Muscle of back (tissue), 11 donors: ENCODE measurements around the gene DNAJC11. TPM values are rescaled to one million over a fixed set of nuclear protein-coding genes. Genes with fewer than 3 reads are reported as not detected.

Experiments
- DNase-seq, 3 donors: peaks; one replicate each; pipeline versions ENCODE4 v3.0.0 to v3.0.0-alpha.2; 2013
- polyA plus RNA-seq, 10 donors: library from polyadenylated mRNA; unstranded; fragments of 120-200 nt; gene quantifications; one replicate each; pipeline ENCODE4 v1.2.1, GENCODE V29; 2013; ENCODE audit not compliant: insufficient read length in 10 of 10

DNAJC11 gene
- polyA plus RNA-seq, 10 donors: 26.7 to 42.0 (median 34.7) TPM

- peak in 1 of 3 donors; percentile 45 for DNase-seq
These were observed 73.6 kb downstream of the DNAJC11 start for GRCh38 chr1:6627841-6628545.

GRCh38 chr1:6627031-6627430, 74.6 kb downstream of the DNAJC11 start:
- DNase-seq: no peak

- peak in 2 of 3 donors; percentile 45 to 49 for DNase-seq
These were observed 75.9 kb downstream of the DNAJC11 start for GRCh38 chr1:6625584-6626149.

- DNase-seq: peak; percentile 80 to 95 (median 84)
These were observed 76.7 kb downstream of the DNAJC11 start, which contains the start of gene THAP3 for GRCh38 chr1:6624710-6625583. TSS of gene THAP3 (plus strand) at chr1:6624868. CDS start at chr1:6625219, 351 bp downstream.

GRCh38 chr1:6623269-6623965, 78.2 kb downstream of the DNAJC11 start:
- no peak for DNase-seq

GRCh38 chr1:6622396-6623152, 79.0 kb downstream of the DNAJC11 start:
- DNase-seq: no peak

- DNase-seq: no peak
These were observed 79.9 kb downstream of the DNAJC11 start for GRCh38 chr1:6621429-6622391.

- DNase-seq: no peak
These were observed 82.6 kb downstream of the DNAJC11 start for GRCh38 chr1:6619045-6619444.

- DNase-seq: peak in 1 of 3 donors; percentile 38
These were observed 86.5 kb downstream of the DNAJC11 start for GRCh38 chr1:6614929-6615785.

- peak; percentile 41 to 63 (median 55) for DNase-seq
These were observed 87.3 kb downstream of the DNAJC11 start for GRCh38 chr1:6614019-6614928.

GRCh38 chr1:6613361-6614018, 88.1 kb downstream of the DNAJC11 start, which contains the start of gene PHF13:
TSS of gene PHF13 (plus strand) at chr1:6613731. CDS start at chr1:6614067, 336 bp downstream.
- peak; percentile 99 for DNase-seq

GRCh38 chr1:6612641-6613360, 88.8 kb downstream of the DNAJC11 start:
- DNase-seq: peak in 1 of 3 donors; percentile 38

- peak; percentile 73 to 88 (median 79) for DNase-seq
These were observed 97.6 kb downstream of the DNAJC11 start for GRCh38 chr1:6603915-6604558.

- DNase-seq: peak; percentile 82 to 95 (median 88)
These were observed 98.2 kb downstream of the DNAJC11 start for GRCh38 chr1:6603238-6603914.

GRCh38 chr1:6602669-6603237, 98.9 kb downstream of the DNAJC11 start, which contains the start of gene KLHL21:
TSS of gene KLHL21 (minus strand) at chr1:6602869. CDS start at chr1:6602817, 52 bp downstream.
- peak; percentile 92 to 96 (median 93) for DNase-seq
